Measurements from ENCODE around the gene FBXO3.
"Not testable (repeated sequence)": the region's sequence is repeated elsewhere in the genome, so short reads cannot be mapped to it uniquely, and the experiment has no call there.

The FBXO3 gene

DNA sequence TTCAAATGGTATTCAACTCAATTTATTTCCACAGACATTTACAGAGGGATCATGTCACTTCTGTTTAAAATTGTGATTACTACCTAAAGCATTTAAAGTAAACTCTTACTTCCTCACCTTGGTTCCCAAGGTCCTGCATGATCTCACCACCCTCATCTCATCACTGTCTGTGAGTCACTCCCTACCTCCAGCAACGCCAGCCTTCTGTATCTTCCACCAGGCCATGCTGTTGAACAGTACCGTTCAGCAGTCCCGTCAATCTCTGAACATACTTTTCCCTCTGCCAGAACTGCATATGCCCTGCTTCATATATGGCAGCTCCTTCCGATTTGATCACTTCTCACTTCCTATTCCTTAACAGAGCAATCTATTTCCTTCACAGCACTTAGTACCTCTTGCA is 2.0 kb downstream of the FBXO3 start:
- DNase-seq (ENCODE audit: low spot score): no peak

GRCh38 chr11:33770236-33770635 is 4.1 kb downstream of the FBXO3 start:
- DNase-seq (ENCODE audit: low spot score): no peak

- no peak for DNase-seq (ENCODE audit: low spot score)
Observed at GRCh38 chr11:33769542-33769941, 4.8 kb downstream of the FBXO3 start.

DNA sequence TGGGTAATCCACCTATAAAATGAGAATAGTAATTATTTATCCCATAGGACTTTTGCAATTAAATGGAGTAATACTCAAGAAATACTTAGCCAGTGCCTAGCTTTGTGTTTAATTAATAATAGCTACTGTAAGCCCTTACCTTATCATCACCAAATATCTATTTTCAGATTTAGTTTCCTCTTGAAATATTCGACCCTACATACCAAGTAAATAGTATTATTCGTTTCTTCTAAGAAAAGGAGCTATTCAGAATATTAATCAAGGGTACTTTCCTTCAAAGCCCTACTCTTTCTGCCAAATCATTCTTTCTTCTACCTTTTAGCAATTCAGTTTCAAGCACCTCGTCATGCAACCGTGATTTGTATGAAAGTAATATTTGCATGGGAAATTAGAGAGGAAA is 6.7 kb downstream of the FBXO3 start:
- DNase-seq (ENCODE audit: low spot score): no peak

- no peak for DNase-seq (ENCODE audit: low spot score)
Observed at GRCh38 chr11:33766085-33766484, 8.2 kb downstream of the FBXO3 start.

- no peak for DNase-seq (ENCODE audit: low spot score)
Observed at GRCh38 chr11:33761471-33761870, 12.8 kb downstream of the FBXO3 start.

GRCh38 chr11:33753304-33753967 is 20.9 kb downstream of the FBXO3 start:
- no peak for DNase-seq (ENCODE audit: low spot score)

- no peak for DNase-seq (ENCODE audit: low spot score)
Observed at GRCh38 chr11:33751878-33752277, 22.4 kb downstream of the FBXO3 start.

DNA sequence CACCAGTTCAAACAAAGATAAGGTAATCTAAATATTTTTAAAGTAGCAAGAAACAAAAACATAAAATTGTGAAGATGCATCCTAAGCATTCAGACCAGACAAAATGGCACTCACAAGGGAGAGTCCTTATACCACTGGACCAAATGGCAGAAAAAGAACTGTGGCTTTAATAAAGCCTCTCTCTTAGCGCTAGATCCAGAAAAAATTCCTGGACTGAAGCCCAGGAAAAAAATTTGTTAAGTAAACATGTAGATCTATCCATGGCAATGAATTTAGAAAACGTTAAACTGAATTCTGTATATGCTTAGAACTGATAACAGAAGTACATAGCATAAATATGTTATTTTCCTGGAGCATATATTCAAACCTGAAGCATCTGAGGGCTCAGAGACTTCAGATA is 26.3 kb downstream of the FBXO3 start:
- no peak for DNase-seq (ENCODE audit: low spot score)

GRCh38 chr11:33743291-33743690 is 31.0 kb downstream of the FBXO3 start:
- no peak for DNase-seq (ENCODE audit: low spot score)

- no peak for DNase-seq (ENCODE audit: low spot score)
Observed at GRCh38 chr11:33742249-33742851, 32.0 kb downstream of the FBXO3 start.

DNA sequence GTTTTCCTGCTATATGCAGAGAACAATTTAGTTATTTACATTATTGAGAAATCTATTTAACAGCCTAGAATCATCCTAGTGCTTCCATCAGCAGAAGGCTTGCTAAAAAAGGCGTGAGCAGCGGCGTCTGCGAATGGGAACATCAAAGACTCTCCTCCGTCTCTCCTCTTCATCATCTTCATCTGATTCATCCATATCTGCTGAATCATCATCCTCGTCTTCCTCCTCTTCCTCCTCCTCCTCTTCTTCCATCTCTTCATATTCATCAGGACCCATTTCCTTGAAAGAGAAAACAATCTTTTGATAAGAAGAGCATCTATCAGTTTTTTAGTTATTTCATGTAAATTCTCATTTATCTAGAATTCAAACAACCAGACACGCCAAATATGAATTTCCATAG is 32.5 kb downstream of the FBXO3 start:
- DNase-seq (ENCODE audit: low spot score): no peak

GRCh38 chr11:33737362-33737821 is 36.9 kb downstream of the FBXO3 start:
- DNase-seq (ENCODE audit: low spot score): no peak

- DNase-seq (ENCODE audit: low spot score): peak; percentile 94
Observed at GRCh38 chr11:33736148-33736812, 38.0 kb downstream of the FBXO3 start, which contains the start of gene CD59. Gene CD59 (minus strand): TSS chr11:33736423. CDS start chr11:33722445, 13,978 bp downstream.

DNA sequence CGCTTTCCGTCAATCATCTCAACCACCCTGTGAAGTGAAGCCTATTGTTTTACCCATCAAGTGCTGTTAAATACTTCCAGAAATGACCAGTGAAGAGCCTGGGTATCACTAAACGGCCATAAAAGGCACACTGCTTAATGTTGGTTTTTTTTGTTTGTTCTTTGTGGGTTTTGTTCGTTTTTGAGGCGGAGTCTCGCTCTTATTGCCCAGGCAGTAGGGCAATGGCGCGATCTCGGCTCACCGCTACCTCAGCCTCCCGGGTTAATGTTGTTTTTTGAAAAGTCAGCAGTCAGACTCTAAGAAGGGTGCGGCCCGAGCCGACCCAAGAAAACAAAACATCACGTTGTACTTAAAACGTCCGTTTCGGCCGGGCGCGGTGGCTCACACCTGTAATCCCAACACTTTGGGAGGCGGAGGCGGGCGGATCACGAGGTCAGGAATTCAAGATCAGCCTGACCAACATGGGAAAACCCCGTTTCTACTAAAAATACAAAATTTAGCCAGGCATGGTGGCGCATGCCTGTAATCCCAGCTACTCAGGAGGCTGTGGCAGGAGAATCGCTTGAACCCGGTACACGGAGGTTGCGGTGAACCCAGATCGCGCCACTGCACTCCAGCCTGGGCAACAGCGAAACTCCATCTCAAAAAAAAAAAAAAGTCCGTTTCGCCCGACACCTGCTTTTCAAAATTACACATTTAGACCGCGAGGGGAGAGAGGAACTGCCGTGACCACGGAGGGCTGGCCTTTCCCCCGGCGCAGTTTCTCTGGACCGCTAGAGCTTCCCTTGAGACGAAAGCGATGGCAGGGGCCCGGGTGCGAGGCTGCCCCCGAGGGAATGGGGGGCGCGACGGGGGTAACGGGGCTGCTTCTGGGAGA is 38.8 kb downstream of the FBXO3 start:
- DNase-seq (ENCODE audit: low spot score): no peak

- DNase-seq (ENCODE audit: low spot score): no peak
Observed at GRCh38 chr11:33734441-33735270, 39.7 kb downstream of the FBXO3 start.

DNA sequence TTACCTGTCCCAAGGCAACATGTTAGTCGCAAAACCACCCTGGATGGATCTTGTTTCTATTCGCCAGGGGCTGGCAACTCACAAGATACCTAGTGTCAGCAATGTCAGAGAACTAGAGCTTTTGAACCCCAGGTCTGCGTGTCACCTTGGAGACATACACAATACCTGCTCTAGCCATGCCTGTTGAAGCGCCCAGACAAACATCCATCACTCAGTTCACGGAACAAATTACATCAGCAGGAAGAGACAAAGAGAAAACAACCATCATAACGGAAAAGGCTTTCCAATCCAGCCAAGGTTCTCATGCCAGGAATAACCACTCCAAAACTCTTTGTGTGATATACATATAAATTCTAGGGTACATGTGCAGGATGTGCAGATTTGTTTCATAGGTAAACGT is 40.3 kb downstream of the FBXO3 start:
- no peak for DNase-seq (ENCODE audit: low spot score)

DNA sequence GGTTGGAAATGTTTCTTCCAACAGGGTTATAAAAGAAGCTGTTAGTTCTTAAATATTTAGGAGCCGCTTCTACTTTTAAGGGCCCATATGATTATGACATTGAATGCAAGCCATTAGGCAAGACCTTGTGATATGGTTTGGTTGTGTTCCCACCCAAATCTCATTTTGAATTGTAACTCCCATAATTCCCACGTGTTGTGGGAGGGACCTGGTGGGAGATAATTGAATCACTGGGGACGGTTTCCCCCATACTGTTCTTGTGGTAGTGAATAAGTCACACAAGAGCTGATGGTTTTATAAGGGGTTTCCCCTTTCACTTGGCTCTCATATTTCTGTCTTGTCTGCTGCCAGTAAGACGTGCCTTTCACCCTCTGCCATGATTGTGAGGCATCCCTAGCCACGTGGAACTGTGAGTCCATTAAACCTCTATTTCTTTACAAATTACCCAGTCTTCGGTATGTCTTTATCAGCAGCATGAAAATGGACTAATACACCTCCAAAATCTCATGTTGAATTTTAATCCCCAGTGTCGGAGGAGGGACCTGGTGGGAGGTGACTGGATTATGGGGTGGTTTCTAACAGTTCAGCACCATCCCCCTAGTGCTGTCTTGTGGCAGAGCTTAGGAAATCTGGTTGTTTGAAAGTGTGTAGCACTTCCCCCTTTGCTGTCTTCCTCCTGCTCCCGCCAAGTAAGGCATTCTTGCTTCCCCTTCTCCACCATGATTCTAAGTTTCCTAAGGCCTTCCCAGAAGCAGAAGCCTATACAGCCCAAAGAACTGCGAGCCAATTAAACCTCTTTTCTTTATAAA is 42.4 kb downstream of the FBXO3 start:
- no peak for DNase-seq (ENCODE audit: low spot score)

- DNase-seq (ENCODE audit: low spot score): no peak
Observed at GRCh38 chr11:33730716-33731115, 43.6 kb downstream of the FBXO3 start.

DNA sequence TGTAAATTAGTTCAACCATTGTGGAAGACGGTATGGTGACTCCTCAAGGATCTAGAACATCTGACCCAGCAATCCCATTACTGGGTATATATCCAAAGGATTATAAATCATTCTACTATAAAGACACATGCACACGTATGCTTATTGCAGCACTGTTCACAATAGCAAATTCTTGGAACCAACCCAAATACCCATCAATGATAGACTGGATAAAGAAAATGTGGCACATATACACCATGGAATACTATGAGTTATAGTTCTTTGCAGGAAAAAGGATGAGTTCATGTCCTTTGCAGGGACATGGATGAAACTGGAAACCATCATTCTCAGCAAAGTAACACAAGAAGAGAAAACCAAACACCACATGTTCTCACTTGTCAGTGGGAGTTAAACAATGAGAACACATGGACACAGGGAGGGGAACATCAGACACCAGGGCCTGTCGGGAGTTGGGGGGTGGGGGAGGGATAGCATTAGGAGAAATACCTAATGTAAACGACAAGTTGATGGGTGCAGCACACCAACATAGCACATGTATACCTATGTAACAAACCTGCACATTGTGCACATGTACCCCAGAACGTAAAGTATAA is 45.2 kb downstream of the FBXO3 start:
- DNase-seq (ENCODE audit: low spot score): not testable (repeated sequence)
